Stimulated activated CD4-positive, alpha-beta T cell treated with anti-CD3 and anti-CD28 coated beads, Interleukin-4, amount 100 ng/mL, for 48 hours (primary cell): ENCODE data around the gene DBNL.
A peak's percentile ranks its signal among the peaks of the same experiment; 100 is the strongest.

Experiments used
- DNase-seq, 2 donors: peaks; one replicate each; pipeline ENCODE4 v3.0.0-alpha.2; 2020; ENCODE audit warnings: low read depth in 2 of 2

Gene DBNL

GRCh38 chr7:44077061-44077460, 32.6 kb downstream of the DBNL start:
- no peak for DNase-seq

DNA sequence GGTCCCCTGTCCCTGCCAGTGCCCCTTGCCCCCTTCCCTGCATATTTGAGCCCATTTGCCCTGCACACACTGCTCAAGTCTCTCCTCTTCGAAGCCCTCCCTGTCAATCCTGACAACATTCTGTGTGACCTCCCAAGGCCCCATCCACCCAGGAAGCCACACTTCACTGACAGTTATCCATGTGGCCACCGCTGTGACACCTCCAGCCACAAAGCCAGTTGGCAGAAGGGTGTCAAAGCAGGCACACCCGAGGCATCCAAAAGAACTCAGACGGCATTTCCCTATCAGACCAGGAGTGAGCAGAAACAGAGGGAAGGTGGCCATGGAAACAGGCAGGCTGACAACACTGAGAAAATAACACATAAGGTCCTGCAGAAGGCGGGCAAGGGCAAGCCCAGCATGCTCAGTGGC, 33.2 kb downstream of the DBNL start:
- no peak for DNase-seq

- no peak for DNase-seq
These were observed 34.0 kb downstream of the DBNL start for GRCh38 chr7:44078521-44078920.

- DNase-seq = no peak
These were observed 35.0 kb downstream of the DBNL start for GRCh38 chr7:44079331-44080021.

DNA sequence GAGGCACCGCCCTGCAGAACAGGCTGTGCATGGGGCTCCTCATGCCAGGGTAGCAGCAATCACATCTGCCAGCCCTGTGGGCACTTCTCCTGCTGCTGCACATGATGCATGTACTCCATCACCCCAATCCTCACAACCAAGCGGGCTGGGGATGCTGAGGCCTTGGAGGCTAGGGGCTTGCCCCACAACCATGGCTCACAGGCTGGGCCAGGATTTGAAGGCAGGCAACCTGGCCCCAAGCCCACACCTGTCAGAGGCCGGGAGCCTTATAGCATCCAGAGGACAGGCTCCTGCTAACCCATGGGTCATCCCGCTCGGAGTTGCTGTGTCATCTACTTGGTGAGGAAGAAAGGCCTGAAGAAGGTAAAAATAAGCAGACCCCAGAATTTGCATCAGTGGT, 35.6 kb downstream of the DBNL start:
- DNase-seq = no peak

GRCh38 chr7:44080686-44081265, 36.3 kb downstream of the DBNL start:
- DNase-seq = no peak

DNA sequence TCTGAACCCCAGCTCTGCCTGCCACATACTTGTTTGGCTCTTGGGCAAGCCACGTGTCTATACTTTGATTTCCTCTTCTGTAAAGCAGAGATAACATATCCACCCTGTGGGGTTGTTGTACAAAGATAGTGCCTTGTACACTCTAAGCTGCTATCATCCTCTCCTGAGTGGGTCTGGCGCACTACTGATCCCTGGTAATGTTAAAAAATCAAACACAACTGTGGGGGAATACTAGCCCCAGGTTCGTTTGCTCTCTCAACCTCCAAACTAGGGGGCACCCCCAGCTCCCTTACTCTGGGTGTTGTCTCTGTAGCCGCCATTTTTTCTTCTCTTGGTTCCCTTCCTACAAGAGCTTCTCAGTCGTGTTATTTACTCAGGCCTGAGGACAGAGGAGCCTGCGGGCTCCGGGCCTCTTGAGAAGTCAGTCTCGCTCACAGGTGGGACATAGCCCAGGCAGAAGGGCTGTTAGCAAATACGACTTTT, 36.8 kb downstream of the DBNL start:
- DNase-seq = no peak

GRCh38 chr7:44082541-44083207, 38.2 kb downstream of the DBNL start:
- DNase-seq = peak; percentile 93 to 99

GRCh38 chr7:44083796-44084195, 39.3 kb downstream of the DBNL start:
- no peak for DNase-seq

DNA sequence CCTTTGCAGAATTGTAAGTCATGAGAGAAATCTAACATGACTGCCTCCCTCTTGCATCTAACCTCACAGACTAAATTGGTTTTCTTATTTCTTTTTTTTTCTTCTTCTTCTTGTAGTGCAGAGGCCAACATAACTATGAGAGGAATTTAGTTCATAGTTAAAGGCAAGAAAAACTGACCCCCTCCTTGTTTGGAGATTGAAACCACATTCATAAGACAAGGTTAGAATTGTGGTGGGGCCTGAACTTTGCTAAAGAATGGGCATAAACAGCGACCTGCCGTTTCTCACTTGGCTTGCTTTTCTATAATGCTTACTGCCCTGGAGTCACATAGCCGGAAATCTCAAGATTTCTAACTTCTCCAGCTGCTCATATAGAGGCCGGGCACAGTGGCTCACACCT, 40.2 kb downstream of the DBNL start:
- no peak for DNase-seq

- DNase-seq = no peak
These were observed 41.0 kb downstream of the DBNL start for GRCh38 chr7:44085546-44085945.

DNA sequence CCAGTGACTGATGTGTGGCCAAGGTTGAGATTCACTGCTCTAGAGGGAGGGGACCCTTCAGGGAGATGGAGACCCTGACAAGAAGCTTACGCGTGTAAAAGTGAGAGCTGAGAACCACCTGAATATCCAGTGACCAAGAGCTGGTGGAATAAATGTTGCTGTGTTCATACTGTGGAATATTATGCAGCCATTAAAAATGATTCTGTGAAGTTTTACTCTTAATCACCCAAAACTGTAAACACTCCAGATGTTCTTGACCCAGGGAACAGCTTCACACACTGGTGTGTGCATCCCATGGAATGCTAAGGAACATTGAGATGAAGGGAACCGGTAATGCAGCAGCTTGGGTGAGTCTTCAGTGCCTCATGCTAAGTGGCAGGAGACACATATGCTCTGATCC, 42.1 kb downstream of the DBNL start:
- no peak for DNase-seq

GRCh38 chr7:44087911-44088838, 43.7 kb downstream of the DBNL start:
- no peak for DNase-seq

DNA sequence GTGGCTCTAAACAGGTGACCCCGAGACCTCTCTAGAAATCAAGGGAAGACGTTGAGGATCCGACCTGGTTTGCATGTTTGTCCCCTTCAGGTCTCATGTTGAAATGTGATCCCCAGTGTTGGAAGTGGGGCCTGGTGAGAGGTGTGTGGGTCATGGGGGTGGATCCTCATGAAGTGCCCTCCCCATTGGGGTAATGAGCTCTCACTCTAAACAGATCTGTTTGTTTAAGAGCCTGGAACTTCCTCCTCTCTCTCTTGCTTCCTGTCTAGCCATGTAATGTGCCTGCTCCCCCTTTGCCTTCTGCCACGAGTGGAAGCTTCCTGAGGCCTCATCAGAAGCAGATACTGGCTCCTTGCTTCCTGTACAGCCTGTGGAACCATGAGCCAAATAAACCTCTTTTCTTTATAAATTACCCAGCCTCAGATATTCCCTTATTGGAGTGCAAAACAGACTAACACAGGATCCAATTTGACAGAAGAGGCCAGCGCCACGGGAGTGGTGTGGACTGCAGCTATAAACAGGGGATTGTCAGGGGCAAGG, 48.7 kb downstream of the DBNL start:
- no peak for DNase-seq

DNA sequence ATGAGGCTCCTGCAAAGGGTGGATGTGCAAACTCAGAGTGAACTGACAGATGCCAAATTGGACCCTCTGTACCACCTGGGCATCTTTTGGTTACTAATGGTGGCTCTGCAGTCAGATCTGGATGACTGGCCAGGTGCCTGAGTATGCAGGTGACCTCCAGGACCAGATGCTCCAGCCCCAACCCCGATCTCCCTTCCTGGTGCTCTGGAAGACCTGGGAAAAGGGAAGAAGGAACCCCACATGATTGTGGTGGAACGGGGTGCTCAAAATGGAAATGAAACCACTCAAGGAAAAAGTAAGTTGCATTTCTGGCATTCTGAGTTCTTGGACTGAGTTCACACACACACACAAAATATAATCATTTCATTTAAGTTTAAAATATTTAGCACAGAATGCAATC, 49.9 kb downstream of the DBNL start:
- no peak for DNase-seq

- no peak for DNase-seq
These were observed 50.5 kb downstream of the DBNL start for GRCh38 chr7:44094883-44095592.

- no peak for DNase-seq
These were observed 51.3 kb downstream of the DBNL start for GRCh38 chr7:44095781-44096180.

- DNase-seq = no peak
These were observed 51.9 kb downstream of the DBNL start for GRCh38 chr7:44096326-44096881.

DNA sequence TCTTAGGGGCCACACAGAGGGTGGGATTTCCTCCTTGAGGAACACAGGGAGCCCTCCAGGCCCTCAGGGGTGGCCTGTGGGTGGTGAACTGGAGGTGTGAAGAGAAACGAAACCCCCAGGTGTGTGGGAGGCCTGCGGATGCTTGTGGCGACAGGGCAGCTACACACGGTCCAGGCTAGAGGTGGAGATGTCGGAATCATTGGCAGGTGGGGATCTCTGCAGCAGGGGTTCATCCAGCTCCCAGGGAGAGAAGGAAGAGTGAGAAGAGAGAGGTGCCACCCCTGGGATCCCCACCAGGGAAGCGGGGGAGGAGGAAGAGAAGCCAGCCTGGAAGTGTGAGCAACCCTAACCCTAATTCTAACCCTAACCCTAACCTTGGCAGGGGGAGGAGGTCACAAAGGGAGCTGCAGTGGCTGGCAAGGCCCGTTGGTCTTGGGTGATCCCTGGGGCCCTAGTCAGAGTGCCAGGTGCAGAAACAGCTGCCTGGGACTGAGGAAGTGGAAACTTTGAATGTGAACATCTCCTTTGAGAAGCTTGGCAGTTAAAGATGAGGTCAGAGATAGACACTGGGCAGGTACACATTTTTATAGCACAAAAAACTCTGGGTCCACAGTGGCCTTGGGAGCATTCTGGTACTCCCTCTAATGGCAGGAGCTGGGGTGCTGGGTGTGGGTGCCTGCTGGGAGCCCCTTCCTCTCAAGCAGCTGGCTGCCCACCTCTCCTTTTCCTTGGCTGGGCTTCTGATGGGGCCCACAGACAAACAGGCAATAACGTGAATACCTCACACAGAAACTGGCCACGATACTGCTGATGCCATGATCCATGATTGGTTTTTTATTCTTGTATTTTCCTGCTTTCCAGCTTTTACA, 52.8 kb downstream of the DBNL start:
- no peak for DNase-seq
